Right kidney (tissue), 1 donor: ENCODE results near the gene PARP12.

Experiments used
- DNase-seq: peaks from one replicate; pipeline ENCODE4 v3.0.0-alpha.2; 2016

PARP12 gene

GRCh38 chr7:140010194-140010895 lies 52.4 kb downstream of the PARP12 start:
- no peak for DNase-seq

- no peak for DNase-seq
Observed at GRCh38 chr7:140009735-140010134, 53.0 kb downstream of the PARP12 start.

- no peak for DNase-seq
Observed at GRCh38 chr7:140008755-140009610, 53.8 kb downstream of the PARP12 start.

- DNase-seq, result no peak
Observed at GRCh38 chr7:140007051-140007690, 55.6 kb downstream of the PARP12 start.

GRCh38 chr7:140006600-140006999 lies 56.2 kb downstream of the PARP12 start:
- DNase-seq, result no peak

GRCh38 chr7:140005754-140006503 lies 56.8 kb downstream of the PARP12 start:
- no peak for DNase-seq

GRCh38 chr7:140005341-140005740 lies 57.4 kb downstream of the PARP12 start:
- no peak for DNase-seq

GRCh38 chr7:140004672-140005071 lies 58.1 kb downstream of the PARP12 start:
- no peak for DNase-seq

- DNase-seq, result peak; percentile 45
Observed at GRCh38 chr7:140003913-140004382, 58.8 kb downstream of the PARP12 start.

GRCh38 chr7:140000666-140001268 lies 62.0 kb downstream of the PARP12 start:
- DNase-seq, result no peak

GRCh38 chr7:139999516-139999915 lies 63.2 kb downstream of the PARP12 start:
- no peak for DNase-seq

- DNase-seq, result no peak
Observed at GRCh38 chr7:139998572-139998971, 64.2 kb downstream of the PARP12 start.

GRCh38 chr7:139995017-139995915 lies 67.5 kb downstream of the PARP12 start:
- no peak for DNase-seq

GRCh38 chr7:139994356-139994755 lies 68.4 kb downstream of the PARP12 start:
- DNase-seq, result no peak

- DNase-seq, result no peak
Observed at GRCh38 chr7:139993592-139993991, 69.2 kb downstream of the PARP12 start.

GRCh38 chr7:139993169-139993568 lies 69.6 kb downstream of the PARP12 start:
- DNase-seq, result no peak

- no peak for DNase-seq
Observed at GRCh38 chr7:139992353-139993044, 70.3 kb downstream of the PARP12 start.

- DNase-seq, result no peak
Observed at GRCh38 chr7:139991911-139992310, 70.8 kb downstream of the PARP12 start.

- no peak for DNase-seq
Observed at GRCh38 chr7:139991269-139991666, 71.5 kb downstream of the PARP12 start.
